Measurements from ENCODE around the gene EXOC6B. TPM values are rescaled to one million over a fixed set of nuclear protein-coding genes. Genes with fewer than 3 reads are reported as not detected.

EXOC6B gene
- total and polyA plus RNA-seq, 10 of the 15 experiments (the other 5 are each of a cell fraction or from before 2014, with no cell fraction given), result 0.23 to 2.2 (median 1.2) TPM

DNA sequence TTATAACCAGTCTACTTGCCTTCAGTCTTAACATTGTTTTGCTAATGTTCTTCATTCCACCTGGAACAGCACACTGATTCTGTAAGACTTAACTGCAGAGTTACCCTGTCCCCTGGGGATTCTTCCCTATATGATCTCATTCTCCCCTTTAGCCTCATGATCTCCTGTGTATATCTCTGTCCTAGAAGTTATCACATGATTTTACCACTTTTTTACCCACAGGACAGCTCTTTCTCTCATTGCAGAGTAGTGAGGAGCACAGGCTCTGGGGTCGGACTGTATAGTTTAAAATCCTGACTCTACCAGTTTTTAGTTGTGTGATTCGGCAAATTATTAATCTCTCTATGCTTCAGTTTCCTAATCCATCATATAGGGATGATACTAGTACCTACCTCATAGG is 14.2 kb upstream of the EXOC6B start:
- no peaks in the 10 kb centered on the region for H3K4me1 ChIP-seq (ENCODE audit: control insufficient read depth, insufficient read depth, low read length)
- intact Hi-C loops (cut with micrococcal nuclease; ENCODE audit: unreplicated experiment) (no loop called here), in situ Hi-C loops (cut with MboI) (no loop called here)
- SMC1A ChIA-PET (ENCODE audit: uncharacterized antibody, unreplicated experiment), result no interaction called here
- no peak for TF ChIP-seq IRF4 (IDR thresholded peaks at IDR 0.05; ENCODE audit: low read depth, low read length)
- H4K20me1 ChIP-seq (ENCODE audit: control insufficient read depth, insufficient read depth), result no peaks in the 10 kb centered on the region
- no peak overlapping the region for H3K4me3 ChIP-seq
- ATAC-seq (no peak), FAIRE-seq (no peak), DNase-seq (ENCODE audit: low read depth, low spot score) (no peak)
- no peaks in the 10 kb centered on the region for H3K9me3 ChIP-seq (replicated peaks; ENCODE audit: control insufficient read depth, insufficient read depth, low read length)
- RAD21 ChIA-PET (ENCODE audit: unreplicated experiment), result no interaction called here
- 31% methylated on average over 2 of the region's 2 CpGs for WGBS (ENCODE audit: insufficient coverage, insufficient replicate concordance, low lambda C conversion rate, missing lambda C conversion rate)
- BruUV-seq (replicated peaks), result no TSS peak
- CTCF ChIA-PET, result interaction anchor here (0.8 kb wide), 1 partner anchor 8 kb away, joined by 3 read pairs; no protein-coding TSS in a partner anchor
- H3K4me2 ChIP-seq (ENCODE audit: control insufficient read depth, insufficient read depth), result no peak overlapping the region
- POLR2A ChIA-PET, result no interaction called here
- H3K79me2 ChIP-seq (ENCODE audit: control insufficient read depth, insufficient read depth, low read length), result no peaks in the 10 kb centered on the region
- H3K27me3 ChIP-seq (replicated peaks in 1 of 2; ENCODE audit: control insufficient read depth in 2 of 2, insufficient read depth in 2 of 2, low read length in 1 of 2), result no peaks in the 10 kb centered on the region; a peak in 1 of 4 replicates
- no peak overlapping the region for H2AFZ ChIP-seq (ENCODE audit: control insufficient read depth, low read depth, low read length)
- H3K36me3 ChIP-seq (ENCODE audit: control insufficient read depth in 2 of 2, insufficient read depth in 2 of 2, low read length in 1 of 2), result no peaks in the 10 kb centered on the region
- no peak overlapping the region for H3K9ac ChIP-seq (ENCODE audit: control insufficient read depth, insufficient read depth, low read length)
- no peak overlapping the region for H3K27ac ChIP-seq (ENCODE audit: control insufficient read depth, insufficient read depth)

DNA sequence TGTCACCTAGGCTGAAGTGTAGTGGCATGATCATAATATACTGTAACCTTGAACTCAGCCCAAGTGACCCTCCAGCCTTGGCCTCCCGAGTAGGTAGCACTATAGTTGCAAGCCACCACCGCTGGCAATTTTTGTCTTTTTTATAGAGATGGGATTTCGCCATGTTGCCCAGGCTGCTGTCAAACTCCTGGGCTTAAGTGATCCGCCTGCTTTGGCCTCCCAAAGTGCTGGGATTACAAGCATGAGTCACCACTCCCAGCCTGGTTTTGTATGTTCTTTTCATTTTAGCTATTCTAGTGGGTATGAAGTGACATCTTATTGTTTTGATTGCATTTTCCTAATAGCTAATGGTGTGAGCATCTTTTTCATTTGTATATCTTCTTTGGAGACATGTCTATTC is 11.3 kb upstream of the EXOC6B start:
- ChIA-PET CTCF (interaction anchor here (1.3 to 1.8 kb wide), 2 partner anchors 22 to 34 kb away, joined by 3 to 4 read pairs; no protein-coding TSS in a partner anchor), POLR2A (no interaction called here), RAD21 (ENCODE audit: unreplicated experiment) (no interaction called here), SMC1A (ENCODE audit: uncharacterized antibody, unreplicated experiment) (no interaction called here)
- no peaks in the 10 kb centered on the region for H3K79me2 ChIP-seq (ENCODE audit: control insufficient read depth, insufficient read depth, low read length)
- no peak overlapping the region for H3K4me2 ChIP-seq (ENCODE audit: control insufficient read depth, insufficient read depth)
- no peak overlapping the region for H3K9ac ChIP-seq (ENCODE audit: control insufficient read depth, insufficient read depth, low read length)
- H3K4me3 ChIP-seq, result no peak overlapping the region
- DNase-seq (ENCODE audit: low read depth, low spot score), result no peak
- in situ Hi-C loops (cut with MboI) (no loop called here), intact Hi-C loops (cut with micrococcal nuclease; ENCODE audit: unreplicated experiment) (no loop called here)
- H3K36me3 ChIP-seq (ENCODE audit: control insufficient read depth in 2 of 2, insufficient read depth in 2 of 2, low read length in 1 of 2), result no peaks in the 10 kb centered on the region
- WGBS (ENCODE audit: insufficient coverage, insufficient replicate concordance, low lambda C conversion rate, missing lambda C conversion rate), result 40% methylated on average over 4 of the region's 4 CpGs
- H3K27me3 ChIP-seq (replicated peaks in 1 of 2; ENCODE audit: control insufficient read depth in 2 of 2, insufficient read depth in 2 of 2, low read length in 1 of 2), result no peaks in the 10 kb centered on the region; a peak in 1 of 4 replicates
- H3K27ac ChIP-seq (ENCODE audit: control insufficient read depth, insufficient read depth), result no peak overlapping the region
- no peak for ATAC-seq
- H3K4me1 ChIP-seq (ENCODE audit: control insufficient read depth, insufficient read depth, low read length), result no peaks in the 10 kb centered on the region
- H4K20me1 ChIP-seq (ENCODE audit: control insufficient read depth, insufficient read depth), result no peaks in the 10 kb centered on the region
- BruUV-seq (replicated peaks), result no TSS peak
- H2AFZ ChIP-seq (ENCODE audit: control insufficient read depth, low read depth, low read length), result no peak overlapping the region
- H3K9me3 ChIP-seq (replicated peaks; ENCODE audit: control insufficient read depth, insufficient read depth, low read length), result no peaks in the 10 kb centered on the region
- FAIRE-seq, result no peak
- no peak for TF ChIP-seq MYC (IDR thresholded peaks at IDR 0.05; ENCODE audit: insufficient read depth, insufficient read length, insufficient replicate concordance, low read length, severe bottlenecking)
- TF ChIP-seq POU2F2 (IDR thresholded peaks at IDR 0.05; ENCODE audit: borderline replicate concordance, low read depth, low read length), result no peak
- TF ChIP-seq, protein P1, sequence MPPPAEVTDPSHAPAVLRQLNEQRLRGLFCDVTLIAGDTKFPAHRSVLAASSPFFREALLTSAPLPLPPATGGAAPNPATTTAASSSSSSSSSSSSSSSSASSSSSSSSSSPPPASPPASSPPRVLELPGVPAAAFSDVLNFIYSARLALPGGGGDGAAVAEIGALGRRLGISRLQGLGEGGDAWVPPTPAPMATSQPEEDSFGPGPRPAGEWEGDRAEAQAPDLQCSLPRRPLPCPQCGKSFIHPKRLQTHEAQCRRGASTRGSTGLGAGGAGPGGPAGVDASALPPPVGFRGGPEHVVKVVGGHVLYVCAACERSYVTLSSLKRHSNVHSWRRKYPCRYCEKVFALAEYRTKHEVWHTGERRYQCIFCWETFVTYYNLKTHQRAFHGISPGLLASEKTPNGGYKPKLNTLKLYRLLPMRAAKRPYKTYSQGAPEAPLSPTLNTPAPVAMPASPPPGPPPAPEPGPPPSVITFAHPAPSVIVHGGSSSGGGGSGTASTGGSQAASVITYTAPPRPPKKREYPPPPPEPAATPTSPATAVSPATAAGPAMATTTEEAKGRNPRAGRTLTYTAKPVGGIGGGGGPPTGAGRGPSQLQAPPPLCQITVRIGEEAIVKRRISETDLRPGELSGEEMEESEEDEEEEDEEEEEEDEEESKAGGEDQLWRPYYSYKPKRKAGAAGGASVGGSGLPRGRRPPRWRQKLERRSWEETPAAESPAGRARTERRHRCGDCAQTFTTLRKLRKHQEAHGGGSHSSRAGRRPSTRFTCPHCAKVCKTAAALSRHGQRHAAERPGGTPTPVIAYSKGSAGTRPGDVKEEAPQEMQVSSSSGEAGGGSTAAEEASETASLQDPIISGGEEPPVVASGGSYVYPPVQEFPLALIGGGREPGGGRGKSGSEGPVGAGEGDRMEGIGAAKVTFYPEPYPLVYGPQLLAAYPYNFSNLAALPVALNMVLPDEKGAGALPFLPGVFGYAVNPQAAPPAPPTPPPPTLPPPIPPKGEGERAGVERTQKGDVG (CRISPR knock-in tag; IDR thresholded peaks at IDR 0.05), result no peak
- no peak for TF ChIP-seq TBL1XR1 (IDR thresholded peaks at IDR 0.05; ENCODE audit: low read depth, low read length)
- TF ChIP-seq, protein P2, sequence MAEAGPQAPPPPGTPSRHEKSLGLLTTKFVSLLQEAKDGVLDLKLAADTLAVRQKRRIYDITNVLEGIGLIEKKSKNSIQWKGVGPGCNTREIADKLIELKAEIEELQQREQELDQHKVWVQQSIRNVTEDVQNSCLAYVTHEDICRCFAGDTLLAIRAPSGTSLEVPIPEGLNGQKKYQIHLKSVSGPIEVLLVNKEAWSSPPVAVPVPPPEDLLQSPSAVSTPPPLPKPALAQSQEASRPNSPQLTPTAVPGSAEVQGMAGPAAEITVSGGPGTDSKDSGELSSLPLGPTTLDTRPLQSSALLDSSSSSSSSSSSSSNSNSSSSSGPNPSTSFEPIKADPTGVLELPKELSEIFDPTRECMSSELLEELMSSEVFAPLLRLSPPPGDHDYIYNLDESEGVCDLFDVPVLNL (IDR thresholded peaks at IDR 0.05; ENCODE audit: low read depth, low read length), result no peak
- TF ChIP-seq, protein P3, sequence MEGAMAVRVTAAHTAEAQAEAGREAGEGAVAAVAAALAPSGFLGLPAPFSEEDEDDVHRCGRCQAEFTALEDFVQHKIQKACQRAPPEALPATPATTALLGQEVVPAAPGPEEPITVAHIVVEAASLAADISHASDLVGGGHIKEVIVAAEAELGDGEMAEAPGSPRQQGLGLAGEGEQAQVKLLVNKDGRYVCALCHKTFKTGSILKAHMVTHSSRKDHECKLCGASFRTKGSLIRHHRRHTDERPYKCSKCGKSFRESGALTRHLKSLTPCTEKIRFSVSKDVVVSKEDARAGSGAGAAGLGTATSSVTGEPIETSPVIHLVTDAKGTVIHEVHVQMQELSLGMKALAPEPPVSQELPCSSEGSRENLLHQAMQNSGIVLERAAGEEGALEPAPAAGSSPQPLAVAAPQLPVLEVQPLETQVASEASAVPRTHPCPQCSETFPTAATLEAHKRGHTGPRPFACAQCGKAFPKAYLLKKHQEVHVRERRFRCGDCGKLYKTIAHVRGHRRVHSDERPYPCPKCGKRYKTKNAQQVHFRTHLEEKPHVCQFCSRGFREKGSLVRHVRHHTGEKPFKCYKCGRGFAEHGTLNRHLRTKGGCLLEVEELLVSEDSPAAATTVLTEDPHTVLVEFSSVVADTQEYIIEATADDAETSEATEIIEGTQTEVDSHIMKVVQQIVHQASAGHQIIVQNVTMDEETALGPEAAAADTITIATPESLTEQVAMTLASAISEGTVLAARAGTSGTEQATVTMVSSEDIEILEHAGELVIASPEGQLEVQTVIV (IDR thresholded peaks at IDR 0.05; ENCODE audit: borderline replicate concordance, partially characterized antibody), result no peak
- no peak for TF ChIP-seq RELA (IDR thresholded peaks at IDR 0.05; ENCODE audit: borderline replicate concordance, partially characterized antibody)
- TF ChIP-seq, protein P4, sequence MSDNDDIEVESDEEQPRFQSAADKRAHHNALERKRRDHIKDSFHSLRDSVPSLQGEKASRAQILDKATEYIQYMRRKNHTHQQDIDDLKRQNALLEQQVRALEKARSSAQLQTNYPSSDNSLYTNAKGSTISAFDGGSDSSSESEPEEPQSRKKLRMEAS (IDR thresholded peaks at IDR 0.05; ENCODE audit: low read depth, low read length), result no peak
- no peak for TF ChIP-seq ZNF274 (IDR thresholded peaks at IDR 0.05; ENCODE audit: insufficient read depth, insufficient read length)

Data from GM12878 (cell line).